GM20431 (cell line): ENCODE data around the gene NATD1.
"Not testable (repeated sequence)": the region's sequence is repeated elsewhere in the genome, so short reads cannot be mapped to it uniquely, and the experiment has no call there.

ENCODE experiments used
- in situ Hi-C: fragments of 300-500 bp; cut with MseI, MboI; formaldehyde crosslinking; loops from one replicate; pipeline ENCODE4 v1.15.0; 2020; ENCODE audit warnings: low sequenced_read_pairs; ENCODE audit not compliant: unreplicated experiment

The NATD1 gene

GRCh38 chr17:21228845-21229244, 24.4 kb downstream of the NATD1 start:
- in situ Hi-C loops, result no loop called here

- in situ Hi-C loops, result no loop called here
These were observed 25.1 kb downstream of the NATD1 start for GRCh38 chr17:21228111-21228510.

GRCh38 chr17:21227277-21227676, 25.9 kb downstream of the NATD1 start:
- in situ Hi-C loops, result not testable (repeated sequence)

- in situ Hi-C loops, result no loop called here
These were observed 30.1 kb downstream of the NATD1 start for GRCh38 chr17:21223086-21223485.

- in situ Hi-C loops, result no loop called here
These were observed 34.3 kb downstream of the NATD1 start for GRCh38 chr17:21218831-21219380.

- in situ Hi-C loops, result no loop called here
These were observed 35.1 kb downstream of the NATD1 start for GRCh38 chr17:21218101-21218500.

GRCh38 chr17:21217346-21217745, 35.9 kb downstream of the NATD1 start:
- in situ Hi-C loops, result no loop called here

- in situ Hi-C loops, result no loop called here
These were observed 37.3 kb downstream of the NATD1 start for GRCh38 chr17:21215935-21216334.

- in situ Hi-C loops, result no loop called here
These were observed 38.3 kb downstream of the NATD1 start for GRCh38 chr17:21214777-21215541.

- in situ Hi-C loops, result no loop called here
These were observed 39.0 kb downstream of the NATD1 start, which contains the start of gene TMEM11 for GRCh38 chr17:21214015-21214776. Gene TMEM11, minus strand, starts transcription at chr17:21214161. Its CDS starts 9 bp downstream, at chr17:21214152.

- in situ Hi-C loops, result no loop called here
These were observed 39.6 kb downstream of the NATD1 start for GRCh38 chr17:21213638-21214014.

GRCh38 chr17:21212826-21213637, 40.2 kb downstream of the NATD1 start:
- in situ Hi-C loops, result no loop called here

GRCh38 chr17:21211825-21212479, 41.3 kb downstream of the NATD1 start:
- in situ Hi-C loops, result no loop called here

GRCh38 chr17:21210411-21211076, 42.7 kb downstream of the NATD1 start:
- in situ Hi-C loops, result no loop called here

- in situ Hi-C loops, result no loop called here
These were observed 43.6 kb downstream of the NATD1 start for GRCh38 chr17:21209511-21210175.

GRCh38 chr17:21208352-21208751, 44.9 kb downstream of the NATD1 start:
- in situ Hi-C loops, result no loop called here

GRCh38 chr17:21204935-21205334, 48.3 kb downstream of the NATD1 start:
- in situ Hi-C loops, result no loop called here

- in situ Hi-C loops, result no loop called here
These were observed 50.7 kb downstream of the NATD1 start for GRCh38 chr17:21202512-21202911.

GRCh38 chr17:21201874-21202273, 51.3 kb downstream of the NATD1 start:
- in situ Hi-C loops, result no loop called here
